HepG2 (cell line): ENCODE data around the gene ZNF684. TPM values are rescaled to one million over a fixed set of nuclear protein-coding genes. Genes with fewer than 3 reads are reported as not detected.

Experiments used
- ATF7 ChIP-seq, 2 experiments: fragments of 450-650 bp in 1 of 2; sonication (generic) in 1 of 2; formaldehyde crosslinking in 1 of 2; IDR thresholded peaks; 2 replicates each; pipeline versions ENCODE4 v1.4.0 to v1.6.1; 2016 to 2020; ENCODE audit warnings: antibody characterized with exemption in 1 of 2, mild to moderate bottlenecking in 1 of 2, missing genetic modification reagents in 1 of 2
- CENPX ChIP-seq: sonication (generic); formaldehyde crosslinking; IDR thresholded peaks from 2 replicates; pipeline ENCODE4 v1.9.0; 2021; ENCODE audit warnings: mild to moderate bottlenecking, missing genetic modification reagents, moderate library complexity
- GATAD2A ChIP-seq: IDR thresholded peaks from 2 replicates; pipeline ENCODE4 v1.6.1; 2016
- JDP2 ChIP-seq: sonication (generic); formaldehyde crosslinking; IDR thresholded peaks from 2 replicates; pipeline ENCODE4 v1.8.1; 2022; ENCODE audit warnings: missing genetic modification reagents, borderline replicate concordance
- ZBTB1 ChIP-seq: sonication (generic); formaldehyde crosslinking; IDR thresholded peaks from 2 replicates; pipeline ENCODE4 v1.4.0; 2020; ENCODE audit warnings: missing genetic modification reagents, borderline replicate concordance
- ZC3H13 ChIP-seq: sonication (generic); formaldehyde crosslinking; IDR thresholded peaks from 2 replicates; pipeline ENCODE4 v1.8.1; 2023; ENCODE audit warnings: mild to moderate bottlenecking, missing genetic modification reagents, moderate library complexity
- ZNF121 ChIP-seq: sonication (generic); formaldehyde crosslinking; IDR thresholded peaks from 2 replicates; pipeline ENCODE4 v1.5.0; 2020; ENCODE audit warnings: mild to moderate bottlenecking, missing genetic modification reagents
- ZNF678 ChIP-seq: sonication (generic); formaldehyde crosslinking; IDR thresholded peaks from 2 replicates; pipeline ENCODE4 v1.4.0; 2020; ENCODE audit warnings: mild to moderate bottlenecking, missing genetic modification reagents
- ZNF75D ChIP-seq: sonication (generic); formaldehyde crosslinking; IDR thresholded peaks from 2 replicates; pipeline ENCODE4 v1.8.1; 2023; ENCODE audit warnings: missing genetic modification reagents, mild to moderate bottlenecking, borderline replicate concordance
- ZNF879 ChIP-seq: sonication (generic); formaldehyde crosslinking; IDR thresholded peaks from 2 replicates; pipeline ENCODE4 v1.8.1; 2023; ENCODE audit warnings: missing genetic modification reagents
- ZNF883 ChIP-seq: sonication (generic); formaldehyde crosslinking; IDR thresholded peaks from 2 replicates; pipeline ENCODE4 v1.5.1; 2020; ENCODE audit warnings: mild to moderate bottlenecking, missing genetic modification reagents; ENCODE audit errors: not compliant biosample characterization
- polyA plus RNA-seq, 8 experiments: library from polyadenylated mRNA; depleted of rRNA in 3 of 8; stranded (reverse) in 7 of 8; unstranded in 1 of 8; fragments of >200 nt; fragmentation: Illumina TruSeq in 4 of 8; extraction: Trizol in 4 of 8; gene quantifications; 2 replicates each; pipeline versions ENCODE4 v1.2.1 to v1.2.3, GENCODE V29; 2011 to 2016; ENCODE audit warnings: low read depth in 4 of 8, missing spikeins in 1 of 8, mixed read lengths in 1 of 8; ENCODE audit not compliant: insufficient read depth in 1 of 8
- total RNA-seq, 5 experiments: library from RNA; depleted of rRNA; stranded (reverse); fragments of >200 nt; fragmentation: Illumina TruSeq; extraction: Trizol; gene quantifications; 2 replicates each; pipeline ENCODE4 v1.2.3, GENCODE V29; 2016; ENCODE audit warnings: low read depth in 1 of 5
- TF ChIP-seq, protein P1 (sequence below): sonication (generic); formaldehyde crosslinking; IDR thresholded peaks from 2 replicates; pipeline ENCODE4 v1.4.0; 2020; ENCODE audit warnings: missing genetic modification reagents
- TF ChIP-seq, protein P2 (sequence below): sonication (generic); formaldehyde crosslinking; IDR thresholded peaks from 2 replicates; pipeline ENCODE4 v1.4.0; 2020; ENCODE audit warnings: missing genetic modification reagents, borderline replicate concordance
- TF ChIP-seq, protein P3 (sequence below): sonication (generic); formaldehyde crosslinking; IDR thresholded peaks from 2 replicates; pipeline ENCODE4 v1.4.0; 2020; ENCODE audit warnings: mild to moderate bottlenecking, missing genetic modification reagents
- TF ChIP-seq, protein P4 (sequence below): sonication (generic); formaldehyde crosslinking; IDR thresholded peaks from 2 replicates; pipeline ENCODE4 v1.5.0; 2020; ENCODE audit warnings: mild to moderate bottlenecking, missing genetic modification reagents
- TF ChIP-seq, protein P5 (sequence below): sonication (generic); formaldehyde crosslinking; IDR thresholded peaks from 2 replicates; pipeline ENCODE4 v1.8.0; 2022; ENCODE audit warnings: missing genetic modification reagents, mild to moderate bottlenecking, borderline replicate concordance

ZNF684 gene
- total and polyA plus RNA-seq, 2 of the 13 experiments (the other 11 are each of a cell fraction or from before 2014, with no cell fraction given) = 6.5 to 15.2 TPM

DNA sequence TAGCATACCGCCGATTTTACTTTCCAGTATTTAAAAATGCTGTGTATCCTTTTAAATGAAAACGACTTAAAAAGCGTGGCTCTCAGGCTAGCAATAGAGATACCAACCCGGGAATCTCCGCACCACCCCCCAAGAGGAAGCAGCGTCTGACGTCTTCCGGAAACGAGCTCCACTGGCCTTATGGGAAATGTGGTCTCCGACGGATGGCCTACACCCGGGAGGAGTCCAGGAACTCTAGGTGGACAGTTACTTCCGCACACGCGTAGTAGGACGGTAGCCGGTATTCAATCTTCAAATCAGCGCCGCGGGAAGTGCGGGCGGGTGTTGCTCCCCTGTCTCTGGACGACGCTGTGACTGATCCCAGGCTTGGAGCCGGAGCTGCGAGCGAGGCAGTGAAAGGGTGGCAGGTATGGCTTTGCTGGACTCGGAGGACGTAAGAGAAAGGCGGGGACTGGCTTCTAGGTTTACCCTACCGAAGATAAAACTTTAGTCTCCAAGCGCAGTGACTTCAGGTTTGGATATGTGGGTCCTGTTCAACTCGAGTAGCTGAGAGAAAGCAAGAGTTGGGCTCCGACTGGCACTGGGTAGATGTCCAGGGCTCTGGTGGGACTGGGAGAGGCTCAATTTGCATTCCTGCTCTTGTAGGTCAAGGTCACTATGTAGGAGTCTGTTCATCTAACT is at the start of gene ZNF684 (continued):
- TF ChIP-seq, protein P1, sequence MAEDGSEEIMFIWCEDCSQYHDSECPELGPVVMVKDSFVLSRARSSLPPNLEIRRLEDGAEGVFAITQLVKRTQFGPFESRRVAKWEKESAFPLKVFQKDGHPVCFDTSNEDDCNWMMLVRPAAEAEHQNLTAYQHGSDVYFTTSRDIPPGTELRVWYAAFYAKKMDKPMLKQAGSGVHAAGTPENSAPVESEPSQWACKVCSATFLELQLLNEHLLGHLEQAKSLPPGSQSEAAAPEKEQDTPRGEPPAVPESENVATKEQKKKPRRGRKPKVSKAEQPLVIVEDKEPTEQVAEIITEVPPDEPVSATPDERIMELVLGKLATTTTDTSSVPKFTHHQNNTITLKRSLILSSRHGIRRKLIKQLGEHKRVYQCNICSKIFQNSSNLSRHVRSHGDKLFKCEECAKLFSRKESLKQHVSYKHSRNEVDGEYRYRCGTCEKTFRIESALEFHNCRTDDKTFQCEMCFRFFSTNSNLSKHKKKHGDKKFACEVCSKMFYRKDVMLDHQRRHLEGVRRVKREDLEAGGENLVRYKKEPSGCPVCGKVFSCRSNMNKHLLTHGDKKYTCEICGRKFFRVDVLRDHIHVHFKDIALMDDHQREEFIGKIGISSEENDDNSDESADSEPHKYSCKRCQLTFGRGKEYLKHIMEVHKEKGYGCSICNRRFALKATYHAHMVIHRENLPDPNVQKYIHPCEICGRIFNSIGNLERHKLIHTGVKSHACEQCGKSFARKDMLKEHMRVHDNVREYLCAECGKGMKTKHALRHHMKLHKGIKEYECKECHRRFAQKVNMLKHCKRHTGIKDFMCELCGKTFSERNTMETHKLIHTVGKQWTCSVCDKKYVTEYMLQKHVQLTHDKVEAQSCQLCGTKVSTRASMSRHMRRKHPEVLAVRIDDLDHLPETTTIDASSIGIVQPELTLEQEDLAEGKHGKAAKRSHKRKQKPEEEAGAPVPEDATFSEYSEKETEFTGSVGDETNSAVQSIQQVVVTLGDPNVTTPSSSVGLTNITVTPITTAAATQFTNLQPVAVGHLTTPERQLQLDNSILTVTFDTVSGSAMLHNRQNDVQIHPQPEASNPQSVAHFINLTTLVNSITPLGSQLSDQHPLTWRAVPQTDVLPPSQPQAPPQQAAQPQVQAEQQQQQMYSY (CRISPR knock-in tag) = no peak
- TF ChIP-seq ZBTB1 (CRISPR knock-in tag) (no peak), CENPX (CRISPR knock-in tag) (no peak), ZNF883 (no peak), ZNF879 (CRISPR knock-in tag) (no peak), ZC3H13 (0 out of 2 replicates have a peak, but pooled peaks have one; percentile 28), GATAD2A (CRISPR knock-in tag) (0 out of 2 replicates have a peak, but pooled peaks have one; percentile 9), ATF7 (IDR thresholded peaks at IDR 0.05) (no peak), ATF7 (CRISPR knock-in tag; IDR thresholded peaks at IDR 0.05) (peak; percentile 59; the same call in 1 of the 2 replicates), JDP2 (no peak), ZNF121 (CRISPR knock-in tag) (no peak), ZNF75D (no peak), ZNF678 (CRISPR knock-in tag) (no peak)
- TF ChIP-seq, protein P2, sequence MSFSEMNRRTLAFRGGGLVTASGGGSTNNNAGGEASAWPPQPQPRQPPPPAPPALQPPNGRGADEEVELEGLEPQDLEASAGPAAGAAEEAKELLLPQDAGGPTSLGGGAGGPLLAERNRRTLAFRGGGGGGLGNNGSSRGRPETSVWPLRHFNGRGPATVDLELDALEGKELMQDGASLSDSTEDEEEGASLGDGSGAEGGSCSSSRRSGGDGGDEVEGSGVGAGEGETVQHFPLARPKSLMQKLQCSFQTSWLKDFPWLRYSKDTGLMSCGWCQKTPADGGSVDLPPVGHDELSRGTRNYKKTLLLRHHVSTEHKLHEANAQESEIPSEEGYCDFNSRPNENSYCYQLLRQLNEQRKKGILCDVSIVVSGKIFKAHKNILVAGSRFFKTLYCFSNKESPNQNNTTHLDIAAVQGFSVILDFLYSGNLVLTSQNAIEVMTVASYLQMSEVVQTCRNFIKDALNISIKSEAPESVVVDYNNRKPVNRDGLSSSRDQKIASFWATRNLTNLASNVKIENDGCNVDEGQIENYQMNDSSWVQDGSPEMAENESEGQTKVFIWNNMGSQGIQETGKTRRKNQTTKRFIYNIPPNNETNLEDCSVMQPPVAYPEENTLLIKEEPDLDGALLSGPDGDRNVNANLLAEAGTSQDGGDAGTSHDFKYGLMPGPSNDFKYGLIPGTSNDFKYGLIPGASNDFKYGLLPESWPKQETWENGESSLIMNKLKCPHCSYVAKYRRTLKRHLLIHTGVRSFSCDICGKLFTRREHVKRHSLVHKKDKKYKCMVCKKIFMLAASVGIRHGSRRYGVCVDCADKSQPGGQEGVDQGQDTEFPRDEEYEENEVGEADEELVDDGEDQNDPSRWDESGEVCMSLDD (CRISPR knock-in tag) = no peak
- TF ChIP-seq, protein P3, sequence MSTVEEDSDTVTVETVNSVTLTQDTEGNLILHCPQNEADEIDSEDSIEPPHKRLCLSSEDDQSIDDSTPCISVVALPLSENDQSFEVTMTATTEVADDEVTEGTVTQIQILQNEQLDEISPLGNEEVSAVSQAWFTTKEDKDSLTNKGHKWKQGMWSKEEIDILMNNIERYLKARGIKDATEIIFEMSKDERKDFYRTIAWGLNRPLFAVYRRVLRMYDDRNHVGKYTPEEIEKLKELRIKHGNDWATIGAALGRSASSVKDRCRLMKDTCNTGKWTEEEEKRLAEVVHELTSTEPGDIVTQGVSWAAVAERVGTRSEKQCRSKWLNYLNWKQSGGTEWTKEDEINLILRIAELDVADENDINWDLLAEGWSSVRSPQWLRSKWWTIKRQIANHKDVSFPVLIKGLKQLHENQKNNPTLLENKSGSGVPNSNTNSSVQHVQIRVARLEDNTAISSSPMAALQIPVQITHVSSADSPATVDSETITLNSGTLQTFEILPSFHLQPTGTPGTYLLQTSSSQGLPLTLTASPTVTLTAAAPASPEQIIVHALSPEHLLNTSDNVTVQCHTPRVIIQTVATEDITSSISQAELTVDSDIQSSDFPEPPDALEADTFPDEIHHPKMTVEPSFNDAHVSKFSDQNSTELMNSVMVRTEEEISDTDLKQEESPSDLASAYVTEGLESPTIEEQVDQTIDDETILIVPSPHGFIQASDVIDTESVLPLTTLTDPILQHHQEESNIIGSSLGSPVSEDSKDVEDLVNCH = no peak
- TF ChIP-seq, protein P4, sequence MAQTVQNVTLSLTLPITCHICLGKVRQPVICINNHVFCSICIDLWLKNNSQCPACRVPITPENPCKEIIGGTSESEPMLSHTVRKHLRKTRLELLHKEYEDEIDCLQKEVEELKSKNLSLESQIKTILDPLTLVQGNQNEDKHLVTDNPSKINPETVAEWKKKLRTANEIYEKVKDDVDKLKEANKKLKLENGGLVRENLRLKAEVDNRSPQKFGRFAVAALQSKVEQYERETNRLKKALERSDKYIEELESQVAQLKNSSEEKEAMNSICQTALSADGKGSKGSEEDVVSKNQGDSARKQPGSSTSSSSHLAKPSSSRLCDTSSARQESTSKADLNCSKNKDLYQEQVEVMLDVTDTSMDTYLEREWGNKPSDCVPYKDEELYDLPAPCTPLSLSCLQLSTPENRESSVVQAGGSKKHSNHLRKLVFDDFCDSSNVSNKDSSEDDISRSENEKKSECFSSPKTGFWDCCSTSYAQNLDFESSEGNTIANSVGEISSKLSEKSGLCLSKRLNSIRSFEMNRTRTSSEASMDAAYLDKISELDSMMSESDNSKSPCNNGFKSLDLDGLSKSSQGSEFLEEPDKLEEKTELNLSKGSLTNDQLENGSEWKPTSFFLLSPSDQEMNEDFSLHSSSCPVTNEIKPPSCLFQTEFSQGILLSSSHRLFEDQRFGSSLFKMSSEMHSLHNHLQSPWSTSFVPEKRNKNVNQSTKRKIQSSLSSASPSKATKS (CRISPR knock-in tag) = no peak
- TF ChIP-seq, protein P5, sequence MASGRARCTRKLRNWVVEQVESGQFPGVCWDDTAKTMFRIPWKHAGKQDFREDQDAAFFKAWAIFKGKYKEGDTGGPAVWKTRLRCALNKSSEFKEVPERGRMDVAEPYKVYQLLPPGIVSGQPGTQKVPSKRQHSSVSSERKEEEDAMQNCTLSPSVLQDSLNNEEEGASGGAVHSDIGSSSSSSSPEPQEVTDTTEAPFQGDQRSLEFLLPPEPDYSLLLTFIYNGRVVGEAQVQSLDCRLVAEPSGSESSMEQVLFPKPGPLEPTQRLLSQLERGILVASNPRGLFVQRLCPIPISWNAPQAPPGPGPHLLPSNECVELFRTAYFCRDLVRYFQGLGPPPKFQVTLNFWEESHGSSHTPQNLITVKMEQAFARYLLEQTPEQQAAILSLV (CRISPR knock-in tag) = peak; percentile 55; the same call in 1 of the 2 replicates
